NCI-H69 (cell line): ENCODE measurements around the gene RGL1.

Experiments used
- DNase-seq: peaks from one replicate; lab custom pipeline; 2025; lab: John Stamatoyannopoulos, UW

The RGL1 gene

GRCh38 chr1:183869664-183870063 is 64.7 kb downstream of the RGL1 start:
- DNase-seq, result no peak

- no peak for DNase-seq
Observed at GRCh38 chr1:183870351-183871077, 65.6 kb downstream of the RGL1 start.

- peak; percentile 67 for DNase-seq
Observed at GRCh38 chr1:183871142-183871541, 66.2 kb downstream of the RGL1 start.

- DNase-seq, result no peak
Observed at GRCh38 chr1:183871601-183872000, 66.7 kb downstream of the RGL1 start.

- no peak for DNase-seq
Observed at GRCh38 chr1:183872403-183872802, 67.5 kb downstream of the RGL1 start.

- DNase-seq, result no peak
Observed at GRCh38 chr1:183873642-183874041, 68.7 kb downstream of the RGL1 start.

- no peak for DNase-seq
Observed at GRCh38 chr1:183876309-183876708, 71.4 kb downstream of the RGL1 start.

- DNase-seq, result no peak
Observed at GRCh38 chr1:183877053-183877720, 72.3 kb downstream of the RGL1 start.

GRCh38 chr1:183879494-183879893 is 74.6 kb downstream of the RGL1 start:
- DNase-seq, result no peak

- no peak for DNase-seq
Observed at GRCh38 chr1:183879966-183880365, 75.0 kb downstream of the RGL1 start.

GRCh38 chr1:183880531-183881243 is 75.8 kb downstream of the RGL1 start:
- DNase-seq, result no peak

- DNase-seq, result peak; percentile 10
Observed at GRCh38 chr1:183881387-183882131, 76.6 kb downstream of the RGL1 start.

GRCh38 chr1:183882335-183883167 is 77.6 kb downstream of the RGL1 start:
- no peak for DNase-seq

GRCh38 chr1:183883623-183884022 is 78.7 kb downstream of the RGL1 start:
- DNase-seq, result no peak

- no peak for DNase-seq
Observed at GRCh38 chr1:183884526-183884925, 79.6 kb downstream of the RGL1 start.

GRCh38 chr1:183885142-183885735 is 80.3 kb downstream of the RGL1 start:
- no peak for DNase-seq

- DNase-seq, result no peak
Observed at GRCh38 chr1:183886083-183886828, 81.3 kb downstream of the RGL1 start.

GRCh38 chr1:183886853-183887252 is 81.9 kb downstream of the RGL1 start:
- peak; percentile 10 for DNase-seq

GRCh38 chr1:183887826-183888819 is 83.2 kb downstream of the RGL1 start:
- DNase-seq, result no peak
